ENCODE measurements around the gene BPIFA3.

Gene BPIFA3

GRCh38 chr20:33267701-33268100, 50.5 kb downstream of the BPIFA3 start:
- no peak for DNase-seq

GRCh38 chr20:33272155-33272873, 55.2 kb downstream of the BPIFA3 start:
- DNase-seq: no peak

GRCh38 chr20:33273117-33273851, 56.1 kb downstream of the BPIFA3 start:
- no peak for DNase-seq

GRCh38 chr20:33275215-33275614, 58.1 kb downstream of the BPIFA3 start:
- no peak for DNase-seq

GRCh38 chr20:33275871-33276270, 58.7 kb downstream of the BPIFA3 start:
- DNase-seq: no peak

- DNase-seq: no peak
These were observed 59.4 kb downstream of the BPIFA3 start for GRCh38 chr20:33276303-33277113.

All from cortex of kidney (tissue), 1 donor.